Caco-2 (cell line): Measurements from ENCODE around the gene POU2F2. TPM values are rescaled to one million over a fixed set of nuclear protein-coding genes. Genes with fewer than 3 reads are reported as not detected.

Source experiments
- BruUV-seq: library from RNA; stranded (reverse); fragments of 400-500 nt; replicated peaks from 2 replicates; lab custom pipeline; 2021; lab: Mats Ljungman, UMichigan
- CTCF ChIA-PET: fragments of 300-600 bp; sonication (Branson Sonifier 250); formaldehyde crosslinking; loops from one replicate; lab custom pipeline; 2022; ENCODE audit warnings: antibody characterized with exemption; lab: Charles Lee
- POLR2A ChIA-PET: fragments of 300-600 bp; sonication (Branson Sonifier 250); formaldehyde crosslinking; loops from one replicate; lab custom pipeline; 2022; ENCODE audit warnings: antibody characterized with exemption; lab: Charles Lee
- DNase-seq, 2 experiments: peaks; one replicate each; pipeline versions ENCODE4 v3.0.0 to v3.0.0-alpha.2; 2020 to 2022
- H3K27me3 ChIP-seq: replicated peaks from 2 replicates; pipeline ENCODE4 v1.6.0; 2011; ENCODE audit warnings: low read length; ENCODE audit not compliant: control insufficient read depth, insufficient read depth
- H3K36me3 ChIP-seq: 2 replicates; pipeline ENCODE4 v1.5.1; 2011; ENCODE audit warnings: low read length; ENCODE audit not compliant: control insufficient read depth, insufficient read depth
- H3K4me1 ChIP-seq: fragments of 250-450 bp; sonication (Bioruptor Pico); 2 replicates; pipeline ENCODE4 v1.5.1; 2020; ENCODE audit warnings: mild to moderate bottlenecking
- H3K4me3 ChIP-seq: 2 replicates; pipeline ENCODE4 v1.5.1; 2011; ENCODE audit warnings: low read depth, mild to moderate bottlenecking, control low read depth, low read length
- H3K9me3 ChIP-seq: fragments of 250-450 bp; sonication (Bioruptor Pico); 2 replicates; pipeline ENCODE4 v1.5.1; 2020; ENCODE audit warnings: mild to moderate bottlenecking, moderate library complexity
- H3K27ac Mint-ChIP-seq: one replicate; pipeline ENCODE4 v1.8.0; 2022; ENCODE audit warnings: mixed read lengths; ENCODE audit not compliant: unreplicated experiment
- H3K27me3 Mint-ChIP-seq: one replicate; pipeline ENCODE4 v1.8.0; 2022; ENCODE audit warnings: mixed read lengths; ENCODE audit not compliant: insufficient read depth, unreplicated experiment
- H3K36me3 Mint-ChIP-seq: one replicate; pipeline ENCODE4 v1.8.0; 2022; ENCODE audit warnings: mild to moderate bottlenecking, mixed read lengths; ENCODE audit not compliant: insufficient read depth, unreplicated experiment
- H3K4me1 Mint-ChIP-seq: one replicate; pipeline ENCODE4 v1.8.0; 2022; ENCODE audit warnings: low read depth, mixed read lengths; ENCODE audit not compliant: unreplicated experiment
- H3K4me3 Mint-ChIP-seq: one replicate; pipeline ENCODE4 v1.8.0; 2022; ENCODE audit warnings: mild to moderate bottlenecking, moderate library complexity, mixed read lengths; ENCODE audit not compliant: unreplicated experiment
- H3K9me3 Mint-ChIP-seq: one replicate; pipeline ENCODE4 v1.8.0; 2022; ENCODE audit warnings: mixed read lengths; ENCODE audit not compliant: unreplicated experiment
- intact Hi-C: fragments of 100-400 bp; cut with micrococcal nuclease; formaldehyde crosslinking; loops from one replicate; pipeline ENCODE4 v1.10.0; 2022; ENCODE audit not compliant: unreplicated experiment
- total RNA-seq: library from RNA; stranded (reverse); gene quantifications from 2 replicates; pipeline ENCODE4 v1.2.3, GENCODE V29; 2022
- TF ChIP-seq, protein P1 (sequence below), 2 experiments: fragments of 200-600 bp in 1 of 2; IDR thresholded peaks; 1 replicate in 1 of 2; 2 replicates in 1 of 2; pipeline versions ENCODE4 v1.5.1 to v1.8.0; 2011 to 2022; ENCODE audit warnings: antibody characterized with exemption in 1 of 2, control low read depth in 1 of 2, inconsistent platforms in 1 of 2, low read depth in 1 of 2, low read length in 1 of 2, mild to moderate bottlenecking in 1 of 2, moderate library complexity in 1 of 2; ENCODE audit not compliant: insufficient read depth in 1 of 2, severe bottlenecking in 1 of 2, unreplicated experiment in 1 of 2

POU2F2 gene
- total RNA-seq, 1 experiment from 2014 or later, result 1.5 TPM

DNA sequence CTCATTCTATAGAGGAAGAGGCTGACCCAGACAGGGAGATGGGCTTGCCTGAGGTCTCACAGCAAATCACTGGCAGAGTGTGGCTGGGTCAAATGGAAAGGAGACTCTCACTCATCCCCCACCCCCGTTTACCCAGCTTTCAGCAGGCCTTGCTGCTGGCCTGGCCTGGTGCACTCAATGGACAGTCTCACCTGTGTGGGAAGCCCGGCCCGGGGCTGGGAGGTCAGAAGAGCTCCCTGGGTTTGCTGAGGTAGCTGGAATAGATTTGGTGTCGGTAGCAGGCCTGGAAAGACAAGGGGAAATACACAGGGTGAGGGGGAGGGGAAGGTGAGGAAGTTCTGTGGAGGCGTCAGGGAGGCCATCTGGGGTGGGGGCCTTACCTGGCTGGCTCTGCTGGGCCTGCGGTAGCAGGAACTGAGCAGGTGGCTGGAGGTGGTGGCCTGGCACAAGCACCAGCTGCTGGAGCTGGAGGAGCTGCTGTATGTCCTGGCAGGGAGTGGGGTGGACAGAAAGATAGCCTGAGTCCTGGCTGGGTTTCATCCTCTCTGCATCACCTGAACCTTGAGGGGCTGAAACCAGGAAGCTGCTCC, 32.8 kb downstream of the POU2F2 start:
- TF ChIP-seq, protein P1, sequence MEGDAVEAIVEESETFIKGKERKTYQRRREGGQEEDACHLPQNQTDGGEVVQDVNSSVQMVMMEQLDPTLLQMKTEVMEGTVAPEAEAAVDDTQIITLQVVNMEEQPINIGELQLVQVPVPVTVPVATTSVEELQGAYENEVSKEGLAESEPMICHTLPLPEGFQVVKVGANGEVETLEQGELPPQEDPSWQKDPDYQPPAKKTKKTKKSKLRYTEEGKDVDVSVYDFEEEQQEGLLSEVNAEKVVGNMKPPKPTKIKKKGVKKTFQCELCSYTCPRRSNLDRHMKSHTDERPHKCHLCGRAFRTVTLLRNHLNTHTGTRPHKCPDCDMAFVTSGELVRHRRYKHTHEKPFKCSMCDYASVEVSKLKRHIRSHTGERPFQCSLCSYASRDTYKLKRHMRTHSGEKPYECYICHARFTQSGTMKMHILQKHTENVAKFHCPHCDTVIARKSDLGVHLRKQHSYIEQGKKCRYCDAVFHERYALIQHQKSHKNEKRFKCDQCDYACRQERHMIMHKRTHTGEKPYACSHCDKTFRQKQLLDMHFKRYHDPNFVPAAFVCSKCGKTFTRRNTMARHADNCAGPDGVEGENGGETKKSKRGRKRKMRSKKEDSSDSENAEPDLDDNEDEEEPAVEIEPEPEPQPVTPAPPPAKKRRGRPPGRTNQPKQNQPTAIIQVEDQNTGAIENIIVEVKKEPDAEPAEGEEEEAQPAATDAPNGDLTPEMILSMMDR (IDR thresholded peaks at IDR 0.05; ENCODE audit: insufficient read depth in 1 of 2, low read depth in 1 of 2, low read length in 1 of 2, severe bottlenecking in 1 of 2, unreplicated experiment in 1 of 2), result no peak
- Histone ChIP-seq H3K36me3 (no peaks in the 10 kb centered on the region), H3K9me3 (no peaks in the 10 kb centered on the region), H3K4me3 (no peak overlapping the region), H3K27me3 (no peaks in the 10 kb centered on the region), H3K4me1 (peaks cover 4% of the 10 kb centered on the region; the same call in 1 of the 2 replicates)
- no peak overlapping the region for H3K27ac Mint-ChIP-seq
- intact Hi-C loops, result no loop called here
- H3K9me3 Mint-ChIP-seq, result no peaks in the 10 kb centered on the region
- POLR2A ChIA-PET, result interaction anchor here (1.1 kb wide), 1 partner anchor 23 kb away, joined by 4 read pairs; the partner anchor contains the start of gene ZNF574
- H3K4me1 Mint-ChIP-seq, result no peaks in the 10 kb centered on the region
- BruUV-seq, result no TSS peak
- H3K4me3 Mint-ChIP-seq, result no peak overlapping the region
- no peaks in the 10 kb centered on the region for H3K36me3 Mint-ChIP-seq
- CTCF ChIA-PET, result no interaction called here
- DNase-seq, result no peak
- peaks cover 2% of the 10 kb centered on the region for H3K27me3 Mint-ChIP-seq

DNA sequence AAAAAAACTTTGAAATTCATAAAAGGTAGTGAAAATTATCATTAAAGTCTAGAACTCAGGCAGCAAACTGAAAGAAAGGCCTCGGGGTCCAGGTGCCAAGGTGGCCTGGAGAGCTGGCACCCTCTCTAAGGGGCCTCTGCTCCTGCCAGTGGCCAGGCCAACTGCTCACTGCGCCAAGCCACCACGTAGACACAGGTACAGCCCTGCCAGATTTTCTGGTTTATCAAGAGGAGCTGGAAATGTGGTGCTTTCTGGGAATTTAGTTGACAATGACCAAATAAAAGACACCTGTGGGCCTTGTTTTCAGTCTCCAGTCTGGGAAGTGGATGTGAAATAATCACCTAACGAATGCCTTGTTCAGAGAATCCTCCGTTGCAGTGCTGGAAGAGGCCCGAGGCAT, 33.5 kb downstream of the POU2F2 start:
- H3K4me3 Mint-ChIP-seq, result no peak overlapping the region
- TF ChIP-seq, protein P1 (IDR thresholded peaks at IDR 0.05; ENCODE audit: insufficient read depth in 1 of 2, low read depth in 1 of 2, low read length in 1 of 2, severe bottlenecking in 1 of 2, unreplicated experiment in 1 of 2), result no peak
- H3K27me3 ChIP-seq, result no peaks in the 10 kb centered on the region
- POLR2A ChIA-PET, result interaction anchor here (1.1 kb wide), 1 partner anchor 23 kb away, joined by 4 read pairs; the partner anchor contains the start of gene ZNF574
- H3K9me3 Mint-ChIP-seq, result no peaks in the 10 kb centered on the region
- H3K36me3 ChIP-seq, result no peaks in the 10 kb centered on the region
- H3K27ac Mint-ChIP-seq, result no peak overlapping the region
- no peak overlapping the region for H3K4me3 ChIP-seq
- H3K4me1 ChIP-seq, result peaks cover 4% of the 10 kb centered on the region; the same call in 1 of the 2 replicates
- no TSS peak for BruUV-seq
- no peaks in the 10 kb centered on the region for H3K36me3 Mint-ChIP-seq
- H3K27me3 Mint-ChIP-seq, result peaks cover 4% of the 10 kb centered on the region
- DNase-seq, result no peak
- no peaks in the 10 kb centered on the region for H3K4me1 Mint-ChIP-seq
- CTCF ChIA-PET, result no interaction called here
- no peaks in the 10 kb centered on the region for H3K9me3 ChIP-seq
- intact Hi-C loops, result no loop called here

DNA sequence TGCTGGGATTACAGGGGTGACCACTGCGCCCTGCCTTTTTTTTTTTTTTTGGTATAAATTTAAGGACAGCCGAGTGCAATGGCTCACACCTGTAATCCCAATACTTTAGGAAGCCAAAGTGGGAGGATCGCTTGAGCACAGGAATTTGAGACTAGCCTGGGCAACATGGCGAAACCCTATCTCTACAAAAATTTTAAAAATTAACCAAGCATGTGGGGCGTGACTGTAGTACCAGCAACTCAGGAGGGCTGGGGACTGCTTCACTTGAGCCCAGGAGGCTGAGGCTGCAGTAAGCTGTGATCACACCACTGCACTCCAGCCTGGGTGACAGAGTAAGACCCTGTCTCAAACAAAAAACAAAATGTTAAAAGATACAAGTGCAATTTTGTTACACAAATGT, 34.8 kb downstream of the POU2F2 start:
- Mint-ChIP-seq H3K27ac (no peak overlapping the region), H3K9me3 (no peaks in the 10 kb centered on the region), H3K4me3 (no peak overlapping the region), H3K27me3 (peaks cover 4% of the 10 kb centered on the region), H3K4me1 (no peaks in the 10 kb centered on the region), H3K36me3 (no peaks in the 10 kb centered on the region)
- ChIA-PET CTCF (interaction anchor here (0.7 kb wide), 1 partner anchor 84 kb away, joined by 3 read pairs; no protein-coding TSS in a partner anchor), POLR2A (no interaction called here)
- H3K4me1 ChIP-seq, result peaks cover 4% of the 10 kb centered on the region; the same call in 1 of the 2 replicates
- BruUV-seq, result no TSS peak
- no peak for DNase-seq
- intact Hi-C loops, result no loop called here
- H3K9me3 ChIP-seq, result no peaks in the 10 kb centered on the region
- TF ChIP-seq, protein P1 (IDR thresholded peaks at IDR 0.05; ENCODE audit: insufficient read depth in 1 of 2, low read depth in 1 of 2, low read length in 1 of 2, severe bottlenecking in 1 of 2, unreplicated experiment in 1 of 2), result no peak
- H3K27me3 ChIP-seq, result no peaks in the 10 kb centered on the region
- H3K4me3 ChIP-seq, result no peak overlapping the region
- no peaks in the 10 kb centered on the region for H3K36me3 ChIP-seq
